ENCODE data around the gene STK11.

The STK11 gene

DNA sequence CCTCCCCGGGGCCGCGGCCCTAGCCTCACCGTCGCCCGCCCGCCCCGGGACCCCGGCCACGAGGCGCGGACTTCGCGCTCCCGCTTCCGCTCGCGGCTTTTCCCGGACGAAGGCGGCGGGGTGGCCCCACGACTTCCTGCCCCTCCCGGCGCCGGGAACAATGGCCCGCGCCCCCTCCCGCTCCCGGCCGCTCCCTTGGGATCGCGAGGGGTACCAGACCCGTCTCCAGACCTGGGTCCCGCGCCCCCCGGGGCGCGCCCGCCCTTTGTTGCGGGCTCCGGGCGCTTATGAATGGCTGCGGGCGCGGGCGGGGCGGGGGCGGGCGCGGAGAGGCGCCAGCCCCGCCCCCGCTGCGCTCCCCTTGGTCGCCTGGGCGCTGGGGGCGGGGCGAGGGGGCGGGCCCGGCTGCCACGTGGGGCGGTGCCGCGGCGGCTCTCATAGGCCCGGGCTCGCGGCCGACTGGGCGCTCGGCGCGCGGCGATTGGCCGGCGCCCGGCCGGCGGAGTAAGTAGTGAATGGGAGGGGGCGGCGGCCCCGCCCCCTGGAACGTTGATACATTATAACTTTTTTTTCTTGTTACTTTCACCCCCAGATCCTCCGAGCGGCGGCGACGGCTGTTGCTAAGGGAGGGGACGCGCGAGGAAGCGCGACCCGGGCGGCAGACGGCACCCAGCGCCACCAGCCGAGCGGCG lies 43.9 kb downstream of the STK11 start:
- peak overlapping the region; percentile 65 for H2BK12ac ChIP-seq (ENCODE audit: low read length)
- peak overlapping the region; percentile 94 for H2BK120ac ChIP-seq (ENCODE audit: insufficient read depth, low read length, poor library complexity)
- peaks cover 16 to 21% of the 10 kb centered on the region in 2 experiments for H3K4me1 ChIP-seq (ENCODE audit: control insufficient read depth in 1 of 2, insufficient read depth in 2 of 2, low read length in 2 of 2)
- peak overlapping the region; percentile 62 for H3K4me2 ChIP-seq (ENCODE audit: low read length)
- peaks cover 41% of the 10 kb centered on the region for H3K79me2 ChIP-seq (ENCODE audit: control insufficient read depth, insufficient read depth, low read length, poor library complexity)
- no peak overlapping the region for H2AFZ ChIP-seq (ENCODE audit: insufficient read depth, low read length, poor library complexity)
- peak overlapping the region; percentile 96 for H3K4me3 ChIP-seq (ENCODE audit: low read depth, low read length)
- peak overlapping the region; percentile 96 for H2BK5ac ChIP-seq (ENCODE audit: low read depth, low read length, poor library complexity)
- peak overlapping the region; percentile 61 for H2AK5ac ChIP-seq (ENCODE audit: low read length)
- H3K27me3 ChIP-seq (ENCODE audit: insufficient read depth, low read length): no peaks in the 10 kb centered on the region
- H4K91ac ChIP-seq (ENCODE audit: low read depth, low read length): peak overlapping the region; percentile 98
- no peaks in the 10 kb centered on the region for H3K9me3 ChIP-seq (ENCODE audit: insufficient read depth, low read depth, low read length)
- H3K23ac ChIP-seq (ENCODE audit: low read length): no peak overlapping the region
- peak; percentile 89 to 93 for DNase-seq
- H4K8ac ChIP-seq (ENCODE audit: low read depth, low read length): peak overlapping the region; percentile 92
- H3K14ac ChIP-seq (ENCODE audit: low read length): peak overlapping the region; percentile 95
- H3K27ac ChIP-seq (ENCODE audit: low read depth, low read length): peak overlapping the region; percentile 98
- peak overlapping the region; percentile 98 for H3K9ac ChIP-seq (ENCODE audit: low read length)
- H3K36me3 ChIP-seq (ENCODE audit: control insufficient read depth in 1 of 2, insufficient read depth in 2 of 2, low read length in 2 of 2): peaks cover 50% of the 10 kb centered on the region in 2 experiments
- H4K12ac ChIP-seq (ENCODE audit: low read depth, low read length): peak overlapping the region; percentile 55
- WGBS (ENCODE audit: extremely low coverage, insufficient coverage, insufficient read length): no CpG with 5 or more reads among the region's 102 CpGs
- H3K79me1 ChIP-seq (ENCODE audit: low read length): peaks cover 45% of the 10 kb centered on the region
- peak overlapping the region; percentile 95 for H3K18ac ChIP-seq (ENCODE audit: low read length)
- peak overlapping the region; percentile 92 for H3K4ac ChIP-seq (ENCODE audit: low read depth, low read length)

GRCh38 chr19:1249990-1250436 lies 44.4 kb downstream of the STK11 start:
- Histone ChIP-seq H4K12ac (ENCODE audit: low read depth, low read length) (peak overlapping the region; percentile 54), H3K79me1 (ENCODE audit: low read length) (peaks cover 45% of the 10 kb centered on the region), H2BK12ac (ENCODE audit: low read length) (peak overlapping the region; percentile 65), H3K9me3 (ENCODE audit: insufficient read depth, low read depth, low read length) (no peaks in the 10 kb centered on the region), H3K18ac (ENCODE audit: low read length) (peak overlapping the region; percentile 76), H2BK5ac (ENCODE audit: low read depth, low read length, poor library complexity) (peak overlapping the region; percentile 94), H3K14ac (ENCODE audit: low read length) (peak overlapping the region; percentile 92), H3K23ac (ENCODE audit: low read length) (no peak overlapping the region), H3K4ac (ENCODE audit: low read depth, low read length) (peak overlapping the region; percentile 92), H3K4me1 (ENCODE audit: control insufficient read depth in 1 of 2, insufficient read depth in 2 of 2, low read length in 2 of 2) (peaks cover 16 to 18% of the 10 kb centered on the region in 2 experiments), H2BK120ac (ENCODE audit: insufficient read depth, low read length, poor library complexity) (peak overlapping the region; percentile 78), H4K91ac (ENCODE audit: low read depth, low read length) (peak overlapping the region; percentile 98), H3K27me3 (ENCODE audit: insufficient read depth, low read length) (no peaks in the 10 kb centered on the region), H3K27ac (ENCODE audit: low read depth, low read length) (peak overlapping the region; percentile 92), H2AFZ (ENCODE audit: insufficient read depth, low read length, poor library complexity) (no peak overlapping the region), H4K8ac (ENCODE audit: low read depth, low read length) (peak overlapping the region; percentile 73), H3K36me3 (ENCODE audit: control insufficient read depth in 1 of 2, insufficient read depth in 2 of 2, low read length in 2 of 2) (peaks cover 51 to 52% of the 10 kb centered on the region in 2 experiments), H3K4me3 (ENCODE audit: low read depth, low read length) (peak overlapping the region; percentile 96), H3K79me2 (ENCODE audit: control insufficient read depth, insufficient read depth, low read length, poor library complexity) (peaks cover 41% of the 10 kb centered on the region), H3K4me2 (ENCODE audit: low read length) (peak overlapping the region; percentile 62), H2AK5ac (ENCODE audit: low read length) (peak overlapping the region; percentile 59), H3K9ac (ENCODE audit: low read length) (peak overlapping the region; percentile 98)
- no peak for DNase-seq
- no CpG with 5 or more reads among the region's 67 CpGs for WGBS (ENCODE audit: extremely low coverage, insufficient coverage, insufficient read length)

DNA sequence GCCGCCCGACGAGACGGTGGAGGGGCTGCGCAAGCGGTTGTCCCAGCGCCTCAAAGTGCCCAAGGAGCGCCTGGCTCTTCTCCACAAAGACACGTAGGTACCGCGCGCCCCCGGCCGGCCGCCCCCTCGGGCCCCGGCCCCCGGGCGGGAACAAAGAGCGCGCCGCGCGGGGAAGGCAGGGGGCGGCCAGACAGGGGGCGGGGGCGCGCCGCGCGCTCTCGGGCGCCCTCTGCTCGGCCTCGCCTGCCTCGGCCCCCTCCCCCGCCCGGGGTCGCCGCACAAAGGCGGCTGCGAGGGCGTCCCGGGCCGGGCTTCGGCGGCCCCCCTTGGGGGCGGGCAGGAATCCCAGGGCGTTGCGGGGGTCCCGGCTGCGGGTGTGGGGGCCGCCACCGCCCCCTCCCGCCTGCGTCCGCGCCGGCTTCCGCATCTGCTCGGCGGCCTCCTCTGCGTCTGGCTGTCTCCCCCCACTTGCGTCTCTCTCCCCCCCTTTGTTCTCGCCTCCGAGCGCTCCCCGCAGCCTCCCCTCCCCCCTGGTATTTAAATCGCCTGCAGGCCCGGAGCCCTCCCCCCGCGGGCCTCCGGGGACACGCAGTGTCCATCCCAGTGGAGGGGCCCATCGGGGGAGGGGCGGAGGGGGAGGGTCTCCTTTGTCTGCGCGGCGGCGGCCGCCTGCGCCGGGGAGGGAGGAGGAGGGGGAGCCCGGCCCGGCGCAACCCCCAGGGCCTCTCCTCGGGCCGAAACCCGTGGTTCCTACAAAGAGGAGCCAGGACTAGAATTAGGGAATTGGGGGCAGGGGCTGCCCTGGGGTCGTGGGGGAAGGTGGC lies 45.1 kb downstream of the STK11 start:
- Histone ChIP-seq H2AK5ac (ENCODE audit: low read length) (peak overlapping the region; percentile 50), H3K4me1 (ENCODE audit: control insufficient read depth in 1 of 2, insufficient read depth in 2 of 2, low read length in 2 of 2) (peaks cover 16 to 18% of the 10 kb centered on the region in 2 experiments), H2AFZ (ENCODE audit: insufficient read depth, low read length, poor library complexity) (peak overlapping the region; percentile 21), H3K18ac (ENCODE audit: low read length) (peak overlapping the region; percentile 92), H3K9me3 (ENCODE audit: insufficient read depth, low read depth, low read length) (no peaks in the 10 kb centered on the region), H3K23ac (ENCODE audit: low read length) (no peak overlapping the region), H3K9ac (ENCODE audit: low read length) (peak overlapping the region; percentile 98), H2BK5ac (ENCODE audit: low read depth, low read length, poor library complexity) (peak overlapping the region; percentile 94), H3K36me3 (ENCODE audit: control insufficient read depth in 1 of 2, insufficient read depth in 2 of 2, low read length in 2 of 2) (peaks cover 54 to 57% of the 10 kb centered on the region in 2 experiments), H4K91ac (ENCODE audit: low read depth, low read length) (peak overlapping the region; percentile 98), H2BK12ac (ENCODE audit: low read length) (peak overlapping the region; percentile 37), H3K79me1 (ENCODE audit: low read length) (peaks cover 45% of the 10 kb centered on the region), H4K8ac (ENCODE audit: low read depth, low read length) (peak overlapping the region; percentile 73), H3K4me2 (ENCODE audit: low read length) (peak overlapping the region; percentile 76), H4K12ac (ENCODE audit: low read depth, low read length) (peak overlapping the region; percentile 79), H3K4ac (ENCODE audit: low read depth, low read length) (peak overlapping the region; percentile 94), H2BK120ac (ENCODE audit: insufficient read depth, low read length, poor library complexity) (peak overlapping the region; percentile 56), H3K79me2 (ENCODE audit: control insufficient read depth, insufficient read depth, low read length, poor library complexity) (peaks cover 41% of the 10 kb centered on the region), H3K27ac (ENCODE audit: low read depth, low read length) (peak overlapping the region; percentile 92), H3K4me3 (ENCODE audit: low read depth, low read length) (peak overlapping the region; percentile 96), H3K14ac (ENCODE audit: low read length) (peak overlapping the region; percentile 94), H3K27me3 (ENCODE audit: insufficient read depth, low read length) (no peaks in the 10 kb centered on the region)
- DNase-seq: peak in 1 of 2 donors; percentile 32
- no CpG with 5 or more reads among the region's 90 CpGs for WGBS (ENCODE audit: extremely low coverage, insufficient coverage, insufficient read length)

Measured in trophoblast cell (in vitro differentiated cells and primary cell).